NCI-H82 treated with DMSO at 0.1 percent for 48 hours (cell line): ENCODE data around the gene SNX1.
"Not testable (repeated sequence)": the region's sequence is repeated elsewhere in the genome, so short reads cannot be mapped to it uniquely, and the experiment has no call there.

ENCODE experiments used
- DNase-seq: peaks from one replicate; lab custom pipeline; 2025; ENCODE audit not compliant: unreplicated experiment; lab: John Stamatoyannopoulos, UW

The SNX1 gene

DNA sequence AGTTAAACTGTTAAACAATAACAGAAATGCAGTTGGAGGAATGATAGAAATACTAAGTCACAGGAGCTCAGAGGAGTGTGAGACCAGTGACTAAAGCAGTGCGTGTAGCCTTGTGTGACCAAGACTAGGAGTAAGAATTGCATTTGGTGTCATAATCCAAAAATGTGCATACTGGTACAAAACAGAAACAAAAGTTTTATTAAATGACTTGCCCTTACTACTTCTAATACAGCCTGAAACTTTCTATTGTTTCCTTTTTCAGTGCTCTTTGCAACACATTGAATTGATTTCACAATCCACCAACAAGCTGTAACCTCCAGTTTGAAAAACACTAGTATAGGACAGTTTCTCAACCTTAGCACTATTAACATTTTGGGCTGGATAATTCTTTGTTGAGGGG, 17.1 kb downstream of the SNX1 start:
- no peak for DNase-seq

DNA sequence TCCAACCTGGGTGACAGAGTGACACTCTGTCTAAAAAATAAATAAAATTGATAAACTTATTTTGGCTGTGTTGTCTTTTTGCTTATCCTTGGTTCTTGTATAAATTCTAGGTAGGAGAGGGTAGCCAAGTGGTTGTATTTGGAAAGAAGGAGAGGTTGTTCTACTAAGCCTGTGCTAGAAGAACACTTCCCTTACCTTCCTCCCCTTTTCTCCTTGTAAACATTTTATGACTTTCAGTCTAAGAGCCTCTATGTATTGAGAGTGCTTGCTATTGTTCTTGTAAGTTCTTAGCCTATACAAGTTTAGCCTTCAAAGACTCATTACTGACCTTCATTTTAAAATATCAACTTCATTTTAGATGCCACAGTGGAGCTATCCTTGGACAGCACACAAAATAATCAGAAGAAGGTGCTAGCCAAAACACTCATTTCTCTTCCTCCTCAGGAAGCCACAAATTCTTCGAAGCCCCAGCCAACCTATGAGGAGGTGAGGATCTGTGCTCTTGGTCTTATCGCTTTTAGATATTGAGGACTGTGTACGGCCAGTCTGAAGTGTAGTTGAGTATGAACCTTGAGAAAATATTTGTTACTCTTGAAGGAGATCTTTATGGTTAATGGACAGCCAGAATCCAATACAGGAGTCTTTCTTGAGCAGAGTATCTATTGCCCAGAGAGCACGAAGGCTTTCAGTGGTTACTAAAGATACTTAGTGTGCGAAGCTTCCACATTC, 22.1 kb downstream of the SNX1 start:
- no peak for DNase-seq

DNA sequence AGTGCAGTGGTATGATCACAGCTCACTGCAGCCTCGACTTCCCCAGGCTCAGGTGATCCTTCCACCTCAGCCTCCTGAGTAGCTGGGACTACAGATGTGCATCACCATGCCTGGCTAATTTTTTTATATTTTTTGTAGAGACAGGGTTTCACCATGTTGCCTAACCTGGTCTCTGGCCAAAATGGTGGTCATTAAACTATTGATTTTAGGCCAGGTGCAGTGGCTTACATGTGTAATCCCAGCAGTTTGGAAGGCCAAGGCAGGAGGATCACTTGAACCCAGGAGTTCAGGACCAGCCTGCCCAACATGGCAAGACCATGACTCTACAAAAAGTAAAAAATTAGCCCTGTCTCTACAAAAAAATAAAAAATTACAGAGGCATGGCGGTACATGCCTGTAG, 24.5 kb downstream of the SNX1 start:
- DNase-seq = not testable (repeated sequence)

DNA sequence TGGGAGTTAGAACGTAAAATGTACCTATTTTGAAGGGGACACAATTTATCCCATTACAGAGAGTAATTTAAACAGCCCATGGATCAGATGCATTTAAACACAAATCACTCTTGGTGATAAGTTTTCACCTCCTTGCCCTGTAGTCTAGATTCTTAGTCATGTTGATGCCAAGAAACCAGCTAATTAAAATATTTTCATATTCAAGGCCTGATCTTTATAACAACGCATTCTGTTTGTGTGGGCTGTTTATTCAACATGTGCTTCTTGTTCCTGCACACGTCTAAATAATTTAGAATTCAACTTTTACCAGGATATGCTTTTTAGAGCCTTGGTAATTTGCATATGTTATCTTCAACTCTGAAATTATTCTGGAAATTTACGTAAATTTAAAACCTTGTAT, 25.8 kb downstream of the SNX1 start:
- DNase-seq = no peak

DNA sequence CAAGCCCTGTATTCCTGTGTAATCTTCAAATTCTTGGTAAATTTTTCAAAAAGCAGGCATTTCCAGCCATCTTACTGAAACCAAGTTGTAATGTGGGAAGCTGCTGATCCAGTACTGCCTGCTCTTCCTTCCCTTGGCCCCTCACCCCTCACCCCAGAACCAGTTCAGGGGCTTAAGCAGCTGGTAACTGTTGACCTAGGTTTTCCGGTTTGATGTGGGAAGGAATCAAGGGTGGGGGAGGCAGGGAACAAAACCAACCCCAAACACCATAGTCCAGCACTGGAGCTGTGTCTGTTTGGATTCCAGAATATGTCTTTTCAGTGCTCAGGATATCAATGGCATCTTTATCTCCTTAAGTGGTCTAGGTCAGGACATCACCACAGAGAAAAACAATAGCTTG, 26.7 kb downstream of the SNX1 start:
- DNase-seq = no peak

DNA sequence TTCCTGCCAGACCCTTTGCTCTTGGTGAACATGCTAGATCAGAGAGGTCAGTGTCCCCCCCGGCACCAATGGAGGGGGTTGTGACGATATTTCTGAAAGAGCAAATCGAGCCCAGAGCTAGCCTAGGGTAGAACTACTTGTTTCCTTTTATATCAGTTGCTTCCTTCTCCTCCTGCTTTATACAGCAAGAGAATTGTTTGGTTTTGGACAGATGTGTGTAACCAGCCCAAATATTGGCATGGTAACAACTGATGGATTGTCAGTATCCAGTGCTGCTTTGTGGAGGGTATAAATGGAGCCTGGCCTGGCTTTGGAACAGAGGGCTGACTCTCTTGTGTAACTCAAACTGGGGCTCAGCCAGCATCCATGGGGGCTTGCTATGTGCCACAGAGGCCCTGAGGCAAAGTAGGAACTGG, 27.2 kb downstream of the SNX1 start:
- DNase-seq = no peak

DNA sequence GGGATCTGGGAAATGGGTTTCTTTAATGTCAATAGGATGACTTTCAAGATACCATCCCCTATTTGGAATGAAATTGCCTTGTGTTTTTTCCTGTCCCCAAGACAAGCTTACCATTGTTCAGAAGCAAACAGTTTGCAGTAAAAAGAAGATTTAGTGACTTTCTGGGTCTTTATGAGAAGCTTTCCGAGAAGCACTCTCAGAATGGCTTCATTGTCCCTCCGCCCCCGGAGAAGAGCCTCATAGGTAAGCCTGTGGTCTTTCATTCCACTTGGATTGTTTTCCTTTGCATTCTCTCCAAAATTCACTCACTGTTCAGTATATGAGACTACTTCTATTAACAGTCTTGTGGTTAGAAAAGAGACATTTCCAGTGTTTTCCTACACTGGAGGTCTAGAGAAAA, 30.2 kb downstream of the SNX1 start:
- DNase-seq = no peak

DNA sequence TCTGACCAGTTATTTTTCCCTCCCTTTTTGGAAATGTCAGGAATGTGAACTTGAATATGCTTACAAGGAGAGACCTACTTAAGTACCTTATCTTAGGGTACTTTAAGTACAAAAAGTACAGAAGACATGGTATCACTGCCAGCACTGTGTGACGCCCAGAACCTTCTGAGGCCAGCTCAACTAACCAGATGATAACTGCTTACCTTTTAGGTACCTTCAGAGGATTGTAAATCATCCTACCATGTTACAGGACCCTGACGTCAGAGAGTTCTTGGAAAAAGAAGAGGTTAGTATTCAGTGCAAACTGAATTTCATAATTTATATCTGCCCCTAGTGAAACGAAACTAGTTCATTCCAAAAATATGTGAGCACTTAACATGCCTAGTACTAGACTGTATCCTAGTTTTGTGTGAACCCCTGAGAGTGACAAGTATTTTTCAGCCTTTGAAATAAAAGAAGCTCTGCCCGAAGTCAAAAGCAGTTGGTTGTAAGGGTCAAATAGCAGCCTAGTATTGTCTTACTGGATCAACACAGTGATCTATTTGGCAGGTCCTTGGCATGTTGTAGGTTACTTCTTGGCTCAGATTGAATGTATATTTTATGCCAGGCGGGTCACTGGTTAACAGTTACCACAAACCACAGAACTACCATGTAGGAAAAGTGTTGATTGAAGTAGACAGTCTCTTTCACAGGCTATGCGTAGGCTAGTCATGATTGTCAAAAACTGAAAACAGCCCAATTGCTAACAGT, 31.9 kb downstream of the SNX1 start:
- no peak for DNase-seq

DNA sequence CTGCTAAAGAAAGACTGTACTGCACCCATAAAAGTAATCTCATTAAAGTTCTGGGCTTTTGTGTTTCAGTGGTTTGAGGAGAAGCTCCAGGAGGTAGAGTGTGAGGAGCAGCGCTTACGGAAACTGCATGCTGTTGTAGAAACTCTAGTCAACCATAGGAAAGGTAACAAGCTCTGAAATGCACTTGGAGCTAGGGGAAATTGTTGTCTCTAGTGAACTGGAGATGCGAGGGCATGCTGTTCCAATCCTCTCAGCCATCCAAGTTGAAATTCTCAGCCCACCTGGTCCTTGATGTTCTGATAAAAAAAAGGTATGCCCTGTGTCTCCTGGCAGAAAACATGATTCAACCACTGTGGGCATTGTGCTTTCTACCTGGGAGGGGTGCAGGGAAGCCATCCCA, 34.4 kb downstream of the SNX1 start:
- DNase-seq = no peak

DNA sequence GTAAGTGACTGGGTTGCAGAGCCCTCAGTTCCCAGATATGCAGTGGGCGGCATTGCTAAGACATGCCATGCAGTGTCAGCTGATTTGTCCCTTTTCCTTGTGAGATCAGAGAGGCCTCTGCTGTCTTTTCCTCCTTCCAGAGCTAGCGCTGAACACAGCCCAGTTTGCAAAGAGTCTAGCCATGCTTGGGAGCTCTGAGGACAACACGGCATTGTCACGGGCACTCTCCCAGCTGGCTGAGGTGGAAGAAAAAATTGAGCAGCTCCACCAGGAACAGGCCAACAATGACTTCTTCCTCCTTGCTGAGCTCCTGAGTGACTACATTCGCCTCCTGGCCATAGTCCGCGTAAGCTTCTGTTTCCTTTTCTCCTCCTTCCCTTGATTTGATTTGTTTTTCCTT, 35.8 kb downstream of the SNX1 start:
- no peak for DNase-seq

DNA sequence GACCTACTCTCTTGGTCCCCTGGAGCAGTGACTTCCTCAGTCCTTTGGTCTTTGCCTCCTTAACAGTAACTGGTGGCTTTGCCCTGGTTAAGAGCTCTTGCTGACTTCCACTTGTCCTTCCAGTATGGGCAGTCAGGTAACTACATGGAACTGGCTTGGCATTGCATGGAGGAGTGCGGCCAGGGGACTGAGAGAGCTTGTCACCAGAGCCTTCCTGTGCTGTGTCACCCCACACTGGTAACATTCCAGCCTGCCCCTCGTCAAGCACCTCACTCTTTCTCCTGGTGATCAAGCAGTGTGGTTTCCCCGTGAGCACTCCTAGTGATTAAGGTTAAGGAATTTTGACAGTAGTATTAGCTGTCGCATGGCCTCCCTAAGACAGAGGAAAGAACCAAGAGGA, 36.4 kb downstream of the SNX1 start:
- no peak for DNase-seq

DNA sequence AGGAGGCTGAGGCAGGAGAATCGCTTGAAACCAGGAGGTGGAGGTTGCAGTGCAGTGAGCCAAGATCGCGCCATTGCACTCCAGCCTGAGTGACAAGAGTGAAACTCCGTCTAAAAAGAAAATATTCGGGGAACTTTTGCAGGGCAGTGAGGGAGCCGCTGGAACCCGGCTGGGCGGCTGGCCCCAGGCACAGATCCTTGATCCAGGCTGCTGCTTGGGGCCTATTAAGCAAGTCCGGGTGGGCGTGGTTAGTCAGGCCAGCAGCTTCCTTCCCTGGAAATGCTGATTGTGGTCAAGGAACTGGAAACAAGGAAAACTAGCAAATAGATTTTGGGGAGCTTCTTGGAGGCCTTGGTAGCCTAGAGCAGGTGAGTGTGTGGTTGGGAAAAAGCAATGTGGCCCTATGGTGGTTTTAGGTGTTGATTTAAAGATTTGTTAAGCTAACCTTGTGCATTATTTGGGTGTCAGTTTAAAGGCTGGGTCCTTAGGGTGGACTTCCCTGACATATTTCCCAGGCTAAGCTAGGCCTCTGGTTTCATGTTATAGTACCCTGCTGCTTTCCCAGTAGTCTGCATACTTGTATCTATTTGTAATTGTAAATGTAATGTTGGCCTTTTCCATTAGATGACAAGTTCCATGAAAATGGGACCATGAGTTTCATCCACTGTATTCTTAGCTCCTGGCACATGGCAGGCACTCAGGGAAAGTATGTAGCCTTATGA, 38.0 kb downstream of the SNX1 start:
- DNase-seq = no peak

DNA sequence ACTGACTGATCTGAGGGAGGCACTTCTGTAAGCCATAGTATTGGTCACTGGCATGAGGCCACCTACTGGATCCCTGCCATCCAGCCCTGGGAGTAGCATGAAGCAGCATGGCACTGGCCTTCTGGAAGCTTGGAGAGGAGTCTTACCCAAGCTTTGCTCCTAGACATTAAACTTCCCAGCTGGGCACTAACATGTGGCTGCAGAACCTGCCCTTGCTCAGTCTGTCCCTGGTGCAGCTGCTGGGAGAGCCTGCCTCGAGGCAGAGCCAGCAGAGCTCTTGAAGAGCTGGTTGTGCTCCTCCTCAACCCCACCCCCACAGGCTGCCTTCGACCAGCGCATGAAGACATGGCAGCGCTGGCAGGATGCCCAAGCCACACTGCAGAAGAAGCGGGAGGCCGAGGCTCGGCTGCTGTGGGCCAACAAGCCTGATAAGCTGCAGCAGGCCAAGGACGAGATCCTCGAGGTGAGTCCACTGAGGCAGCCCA, 38.6 kb downstream of the SNX1 start:
- no peak for DNase-seq

DNA sequence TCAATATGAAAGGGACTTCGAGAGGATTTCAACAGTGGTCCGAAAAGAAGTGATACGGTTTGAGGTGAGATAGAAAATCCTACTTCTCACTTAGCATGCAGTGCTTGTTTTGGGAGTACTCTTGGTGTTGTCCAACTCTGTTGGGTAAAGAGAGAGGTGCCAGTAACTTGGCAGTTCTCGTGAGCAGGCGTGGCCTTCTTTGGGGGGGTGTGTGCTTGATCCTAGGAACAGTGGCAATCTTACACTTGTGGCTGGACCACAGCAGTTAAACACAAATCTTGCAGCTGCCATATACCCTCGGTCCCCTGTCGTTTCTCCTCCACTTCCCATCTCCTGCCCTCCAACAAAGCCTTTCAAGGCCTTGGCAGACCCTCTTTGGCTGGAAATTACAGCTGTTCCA, 40.6 kb downstream of the SNX1 start:
- no peak for DNase-seq

DNA sequence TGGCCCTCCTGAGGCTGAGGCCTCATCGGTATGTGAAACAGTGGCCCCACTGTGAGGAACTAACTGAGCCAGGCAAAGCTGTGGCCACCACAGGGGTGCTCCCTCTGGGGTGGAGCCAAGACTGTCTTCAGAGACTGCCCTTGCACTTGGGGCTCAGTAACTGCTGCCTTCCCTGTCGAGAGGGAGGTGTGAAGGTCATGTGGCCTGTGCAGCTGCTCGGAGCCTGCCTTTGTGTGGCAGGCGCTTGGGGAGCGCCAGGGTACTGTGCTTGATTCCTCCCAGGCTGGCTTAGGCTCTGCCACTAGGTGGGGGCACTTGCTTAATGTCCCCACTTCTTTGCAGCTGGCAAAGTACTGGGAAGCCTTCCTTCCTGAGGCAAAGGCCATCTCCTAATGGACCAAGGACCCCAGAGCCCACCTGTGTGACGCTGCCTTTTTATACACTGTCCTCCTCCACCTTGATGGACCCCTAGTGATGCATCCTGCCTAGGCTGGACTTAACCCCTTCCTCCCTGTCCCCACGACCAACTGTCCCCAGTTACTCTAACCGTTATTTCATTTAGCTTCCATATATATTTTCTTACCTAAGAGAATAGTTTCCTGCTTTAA, 41.5 kb downstream of the SNX1 start:
- no peak for DNase-seq

DNA sequence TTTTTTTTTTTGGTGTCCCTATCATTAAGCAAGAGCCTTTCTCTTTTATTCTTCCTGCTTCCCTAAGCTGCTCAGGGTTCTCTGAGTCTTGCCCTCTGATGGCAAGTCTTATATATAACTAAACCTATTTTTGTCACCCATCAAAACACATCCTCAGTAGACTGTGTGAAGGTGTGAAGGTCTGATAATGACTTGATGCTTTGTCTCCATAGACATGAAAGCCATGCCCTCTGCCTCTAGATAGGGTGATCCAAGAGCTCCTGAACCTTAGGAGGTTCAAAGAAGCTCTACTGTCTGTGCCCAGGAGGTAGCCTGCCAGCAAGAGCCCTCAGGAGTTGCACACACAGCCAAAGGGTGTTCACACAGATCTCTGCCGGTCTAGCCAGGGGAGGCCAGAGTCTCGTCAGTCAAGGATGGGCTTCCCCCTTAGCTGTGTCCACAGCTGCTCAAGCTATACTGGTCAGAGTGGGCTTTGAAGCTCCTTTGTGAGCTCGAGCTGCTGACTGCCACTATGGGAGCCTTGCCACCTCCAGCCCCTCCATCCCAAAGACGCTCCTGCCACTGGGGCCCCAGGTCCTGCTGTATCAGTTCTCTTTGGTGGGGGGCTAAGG, 42.7 kb downstream of the SNX1 start:
- no peak for DNase-seq

DNA sequence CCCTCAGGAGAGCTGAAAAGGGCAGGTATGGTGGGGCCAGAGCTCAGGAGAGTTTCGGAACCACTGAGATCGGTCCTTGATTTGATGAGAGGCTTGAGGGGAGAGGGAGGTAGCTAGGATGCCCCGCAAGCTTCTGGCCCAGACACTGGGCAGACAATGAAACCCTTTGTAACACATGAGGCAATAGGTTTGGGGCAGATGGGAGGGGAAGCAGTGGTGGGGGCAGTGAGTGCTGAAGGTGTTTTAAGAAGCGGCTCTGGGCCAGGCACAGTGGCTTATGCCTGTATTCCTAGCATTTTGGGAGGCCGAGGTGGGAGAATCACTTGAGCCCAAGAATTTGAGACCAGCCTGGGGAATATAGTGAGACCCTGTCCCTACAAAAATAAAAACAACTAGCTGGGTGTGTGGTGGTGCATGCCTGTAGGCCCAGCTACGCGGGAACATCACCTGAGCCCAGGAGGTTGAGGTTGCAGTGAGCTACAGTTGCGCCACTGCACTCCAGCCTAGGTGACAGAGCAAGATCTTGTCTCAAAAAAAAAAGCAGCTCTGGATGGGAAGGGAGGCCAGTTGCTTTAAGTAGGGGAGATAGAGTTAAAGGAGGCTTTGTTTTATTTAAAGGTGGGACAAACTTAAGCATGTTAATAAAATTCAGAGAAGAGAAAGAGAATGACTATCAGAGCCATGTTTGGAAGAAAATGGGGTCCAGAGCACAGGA, 46.2 kb downstream of the SNX1 start:
- DNase-seq = no peak

DNA sequence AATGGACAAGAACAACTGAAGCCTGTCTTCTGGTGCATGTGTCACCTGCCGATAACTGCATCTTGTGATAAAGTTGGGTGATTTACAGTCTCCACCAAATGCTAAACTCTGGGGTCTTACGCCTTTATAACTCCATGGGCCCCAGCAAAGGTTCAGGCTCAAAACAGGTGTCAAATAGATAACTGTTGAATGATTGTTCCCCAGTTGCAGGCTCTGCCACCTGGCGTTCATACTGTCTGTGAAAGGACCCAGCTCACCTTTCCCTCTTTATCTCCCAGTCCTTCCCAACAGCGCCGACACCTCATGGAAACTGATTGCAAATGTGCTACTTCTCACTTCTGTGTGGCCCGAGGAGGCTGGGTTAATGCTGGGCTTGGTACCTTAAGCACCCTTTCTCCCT, 47.5 kb downstream of the SNX1 start:
- DNase-seq = no peak

DNA sequence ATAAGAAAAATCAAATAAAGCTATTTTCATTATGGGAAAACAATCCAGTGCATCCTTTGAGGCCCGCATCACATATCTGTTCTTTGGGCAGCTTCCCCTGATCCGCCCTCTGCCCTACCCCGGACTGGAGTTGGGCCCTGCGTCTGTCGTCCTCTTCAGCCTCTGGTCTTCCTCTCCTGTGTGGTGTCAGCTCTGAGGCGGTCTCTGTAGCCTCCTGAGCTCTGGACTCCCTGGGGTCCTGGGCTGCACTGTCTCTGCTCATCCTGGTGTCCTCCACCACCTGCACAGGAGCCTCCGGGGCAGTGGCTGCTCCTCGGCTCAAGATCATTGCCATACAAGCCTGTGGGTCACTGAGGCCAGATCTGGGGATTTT, 48.4 kb downstream of the SNX1 start:
- no peak for DNase-seq

DNA sequence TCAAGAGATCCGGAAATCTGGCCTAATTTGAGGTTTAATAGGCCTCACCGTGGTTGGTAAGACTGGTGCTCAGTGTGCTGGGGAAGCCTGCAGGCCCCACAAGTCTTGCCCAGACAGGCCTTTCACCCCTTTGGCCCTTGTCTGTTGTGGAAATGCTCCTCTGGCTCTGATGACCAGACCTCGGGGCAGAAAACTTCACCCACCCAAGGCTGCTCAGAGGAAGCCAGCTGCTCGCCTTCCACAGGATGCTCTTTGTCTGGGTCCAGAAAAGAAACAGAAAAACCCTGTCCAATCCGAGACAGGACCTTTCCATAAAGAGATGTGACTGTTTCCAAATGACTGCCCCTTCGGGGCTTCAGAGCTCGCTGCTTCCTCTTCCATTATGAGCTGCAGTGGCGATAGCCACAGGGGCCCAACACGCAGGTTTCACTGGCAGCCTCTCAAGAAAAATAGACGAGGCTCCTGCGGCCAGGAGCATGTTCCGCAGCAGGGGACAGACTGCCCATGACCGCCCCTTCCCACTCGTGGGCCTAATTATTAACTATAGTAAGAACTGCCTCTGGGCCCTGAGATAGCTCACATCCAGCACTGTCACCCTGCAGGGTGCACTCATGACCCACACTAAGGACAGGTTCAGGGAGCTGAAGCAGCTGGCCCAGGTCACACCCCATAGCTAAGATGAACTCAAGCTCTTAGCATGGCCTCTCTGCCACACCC, 48.9 kb downstream of the SNX1 start:
- DNase-seq = no peak
